ENCODE data around the gene ULK4. TPM values are rescaled to one million over a fixed set of nuclear protein-coding genes. Genes with fewer than 3 reads are reported as not detected.

Gene ULK4
- total RNA-seq, 1 experiment from 2014 or later = 6.3 TPM

DNA sequence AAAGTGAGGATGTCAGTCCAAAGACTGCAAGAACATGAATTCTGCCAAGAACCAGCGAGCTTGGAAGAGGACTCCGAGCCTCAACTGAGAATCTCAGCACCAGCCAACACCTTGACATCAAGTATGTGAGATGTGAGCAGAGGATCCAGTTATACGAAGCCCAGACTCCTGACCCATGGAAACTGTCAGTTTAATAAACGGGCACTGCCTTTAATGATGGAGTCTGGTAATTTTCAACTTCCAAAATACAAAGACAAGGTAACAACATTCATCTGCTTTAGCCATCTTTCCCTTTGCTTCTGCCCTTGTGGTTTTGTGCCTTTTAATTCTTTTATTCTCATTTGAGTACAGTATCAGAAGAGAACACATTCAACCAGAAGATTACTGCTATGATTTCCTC, 211.9 kb downstream of the ULK4 start:
- Histone ChIP-seq H3K4me2 (ENCODE audit: low read length) (no peak overlapping the region), H2AFZ (ENCODE audit: low read depth, low read length, poor library complexity, severe bottlenecking) (no peak overlapping the region), H3K27ac (ENCODE audit: low read depth, low read length) (no peak overlapping the region), H3K9me2 (ENCODE audit: insufficient read depth) (no peaks in the 10 kb centered on the region), H3K4me3 (replicated peaks in 1 of 2; ENCODE audit: low read depth in 1 of 2, low read length in 2 of 2) (no peak overlapping the region), H3K4me1 (ENCODE audit: control insufficient read depth in 1 of 2, insufficient read depth in 2 of 2, low read length in 2 of 2) (no peaks in the 10 kb centered on the region), H3K27me3 (ENCODE audit: insufficient read depth, low read length) (no peaks in the 10 kb centered on the region), H3K9ac (ENCODE audit: low read length) (no peak overlapping the region), H3K9me3 (ENCODE audit: control insufficient read depth in 1 of 2, insufficient read depth in 1 of 2, low read depth in 1 of 2, low read length in 2 of 2) (no peaks in the 10 kb centered on the region), H3K36me3 (ENCODE audit: control insufficient read depth in 1 of 2, insufficient read depth in 2 of 2, low read length in 2 of 2) (no peaks in the 10 kb centered on the region), H4K20me1 (ENCODE audit: insufficient read depth) (no peaks in the 10 kb centered on the region), H3K79me2 (ENCODE audit: insufficient read depth, low read length) (no peaks in the 10 kb centered on the region)
- intact Hi-C loops (cut with micrococcal nuclease) = no loop called here
- ChIA-PET POLR2A (no interaction called here), RAD21 (ENCODE audit: low non-redundant PET in 1 of 2, low total read pairs in 2 of 2, uncharacterized antibody in 2 of 2, unreplicated experiment in 2 of 2) (no interaction called here), CTCF (no interaction called here)
- DNase-seq (ENCODE audit: low read depth, low spot score) (no peak), ATAC-seq (no peak)
- no TSS peak for BruUV-seq (replicated peaks)
- TF ChIP-seq YY1 (IDR thresholded peaks at IDR 0.05; ENCODE audit: extremely low read depth, insufficient replicate concordance, low read depth, low read length) (no peak), FOSL1 (IDR thresholded peaks at IDR 0.05; ENCODE audit: low read depth) (no peak), CEBPB (IDR thresholded peaks at IDR 0.05; ENCODE audit: low read depth) (no peak), SIN3A (IDR thresholded peaks at IDR 0.05; ENCODE audit: low read depth) (no peak), RAD21 (IDR thresholded peaks at IDR 0.05; ENCODE audit: low read depth) (no peak), TCF7L2 (IDR thresholded peaks at IDR 0.05; ENCODE audit: borderline replicate concordance, extremely low read depth, insufficient read depth, insufficient read length) (no peak), JUND (IDR thresholded peaks at IDR 0.05) (no peak), SP1 (IDR thresholded peaks at IDR 0.05; ENCODE audit: low read depth) (no peak), EZH2phosphoT487 (IDR thresholded peaks at IDR 0.05; ENCODE audit: borderline replicate concordance) (no peak)
- TF ChIP-seq, protein P1, sequence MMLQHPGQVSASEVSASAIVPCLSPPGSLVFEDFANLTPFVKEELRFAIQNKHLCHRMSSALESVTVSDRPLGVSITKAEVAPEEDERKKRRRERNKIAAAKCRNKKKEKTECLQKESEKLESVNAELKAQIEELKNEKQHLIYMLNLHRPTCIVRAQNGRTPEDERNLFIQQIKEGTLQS (IDR thresholded peaks at IDR 0.05) = no peak

DNA sequence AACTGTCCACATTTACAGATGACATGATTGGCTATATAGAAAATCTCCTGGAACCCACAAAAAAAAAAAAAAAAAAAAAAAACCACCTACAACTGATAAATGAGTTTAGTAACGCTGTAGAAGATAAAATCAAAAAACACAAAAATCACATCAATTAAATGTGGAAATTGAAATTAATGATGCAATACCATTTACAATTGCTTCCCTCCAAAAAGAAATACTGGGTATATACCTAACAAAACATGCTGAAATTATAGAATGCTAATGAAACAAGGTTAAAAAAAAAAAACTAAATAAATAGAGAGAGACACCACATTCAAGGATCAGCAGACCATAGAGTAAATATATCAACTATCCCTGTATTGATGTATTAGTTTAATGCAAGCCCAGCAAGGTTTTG, 215.7 kb downstream of the ULK4 start:
- Histone ChIP-seq H3K27ac (ENCODE audit: low read depth, low read length) (no peak overlapping the region), H3K79me2 (ENCODE audit: insufficient read depth, low read length) (no peaks in the 10 kb centered on the region), H3K9ac (ENCODE audit: low read length) (no peak overlapping the region), H3K9me3 (ENCODE audit: control insufficient read depth in 1 of 2, insufficient read depth in 1 of 2, low read depth in 1 of 2, low read length in 2 of 2) (no peaks in the 10 kb centered on the region), H3K27me3 (ENCODE audit: insufficient read depth, low read length) (no peaks in the 10 kb centered on the region), H3K4me2 (ENCODE audit: low read length) (no peak overlapping the region), H3K36me3 (ENCODE audit: control insufficient read depth in 1 of 2, insufficient read depth in 2 of 2, low read length in 2 of 2) (no peaks in the 10 kb centered on the region), H2AFZ (ENCODE audit: low read depth, low read length, poor library complexity, severe bottlenecking) (no peak overlapping the region), H3K4me3 (replicated peaks in 1 of 2; ENCODE audit: low read depth in 1 of 2, low read length in 2 of 2) (no peak overlapping the region), H4K20me1 (ENCODE audit: insufficient read depth) (no peaks in the 10 kb centered on the region), H3K4me1 (ENCODE audit: control insufficient read depth in 1 of 2, insufficient read depth in 2 of 2, low read length in 2 of 2) (no peaks in the 10 kb centered on the region), H3K9me2 (ENCODE audit: insufficient read depth) (no peaks in the 10 kb centered on the region)
- intact Hi-C loops (cut with micrococcal nuclease) = no loop called here
- DNase-seq (ENCODE audit: low read depth, low spot score) (no peak), ATAC-seq (no peak)
- no TSS peak for BruUV-seq (replicated peaks)
- CTCF ChIA-PET = no interaction called here
- RAD21 ChIA-PET (ENCODE audit: low non-redundant PET in 1 of 2, low total read pairs in 2 of 2, uncharacterized antibody in 2 of 2, unreplicated experiment in 2 of 2) = no interaction called here
- POLR2A ChIA-PET = no interaction called here
- TF ChIP-seq, protein P2, sequence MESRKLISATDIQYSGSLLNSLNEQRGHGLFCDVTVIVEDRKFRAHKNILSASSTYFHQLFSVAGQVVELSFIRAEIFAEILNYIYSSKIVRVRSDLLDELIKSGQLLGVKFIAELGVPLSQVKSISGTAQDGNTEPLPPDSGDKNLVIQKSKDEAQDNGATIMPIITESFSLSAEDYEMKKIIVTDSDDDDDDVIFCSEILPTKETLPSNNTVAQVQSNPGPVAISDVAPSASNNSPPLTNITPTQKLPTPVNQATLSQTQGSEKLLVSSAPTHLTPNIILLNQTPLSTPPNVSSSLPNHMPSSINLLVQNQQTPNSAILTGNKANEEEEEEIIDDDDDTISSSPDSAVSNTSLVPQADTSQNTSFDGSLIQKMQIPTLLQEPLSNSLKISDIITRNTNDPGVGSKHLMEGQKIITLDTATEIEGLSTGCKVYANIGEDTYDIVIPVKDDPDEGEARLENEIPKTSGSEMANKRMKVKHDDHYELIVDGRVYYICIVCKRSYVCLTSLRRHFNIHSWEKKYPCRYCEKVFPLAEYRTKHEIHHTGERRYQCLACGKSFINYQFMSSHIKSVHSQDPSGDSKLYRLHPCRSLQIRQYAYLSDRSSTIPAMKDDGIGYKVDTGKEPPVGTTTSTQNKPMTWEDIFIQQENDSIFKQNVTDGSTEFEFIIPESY (IDR thresholded peaks at IDR 0.05; ENCODE audit: extremely low read depth, insufficient replicate concordance, low read length) = no peak
- TF ChIP-seq, protein P3, sequence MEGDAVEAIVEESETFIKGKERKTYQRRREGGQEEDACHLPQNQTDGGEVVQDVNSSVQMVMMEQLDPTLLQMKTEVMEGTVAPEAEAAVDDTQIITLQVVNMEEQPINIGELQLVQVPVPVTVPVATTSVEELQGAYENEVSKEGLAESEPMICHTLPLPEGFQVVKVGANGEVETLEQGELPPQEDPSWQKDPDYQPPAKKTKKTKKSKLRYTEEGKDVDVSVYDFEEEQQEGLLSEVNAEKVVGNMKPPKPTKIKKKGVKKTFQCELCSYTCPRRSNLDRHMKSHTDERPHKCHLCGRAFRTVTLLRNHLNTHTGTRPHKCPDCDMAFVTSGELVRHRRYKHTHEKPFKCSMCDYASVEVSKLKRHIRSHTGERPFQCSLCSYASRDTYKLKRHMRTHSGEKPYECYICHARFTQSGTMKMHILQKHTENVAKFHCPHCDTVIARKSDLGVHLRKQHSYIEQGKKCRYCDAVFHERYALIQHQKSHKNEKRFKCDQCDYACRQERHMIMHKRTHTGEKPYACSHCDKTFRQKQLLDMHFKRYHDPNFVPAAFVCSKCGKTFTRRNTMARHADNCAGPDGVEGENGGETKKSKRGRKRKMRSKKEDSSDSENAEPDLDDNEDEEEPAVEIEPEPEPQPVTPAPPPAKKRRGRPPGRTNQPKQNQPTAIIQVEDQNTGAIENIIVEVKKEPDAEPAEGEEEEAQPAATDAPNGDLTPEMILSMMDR (IDR thresholded peaks at IDR 0.05 in 2 of 3, conservative IDR thresholded peaks at IDR 0.05 in 1 of 3; ENCODE audit: borderline replicate concordance in 1 of 3, insufficient read depth in 1 of 3, low read depth in 2 of 3, low read length in 2 of 3) = no peak
- TF ChIP-seq ELF1 (IDR thresholded peaks at IDR 0.05; ENCODE audit: borderline replicate concordance, low read depth) = no peak
- no peak for TF ChIP-seq FOSL1 (IDR thresholded peaks at IDR 0.05; ENCODE audit: low read depth)
- no peak for TF ChIP-seq POLR2A (IDR thresholded peaks at IDR 0.05; ENCODE audit: borderline replicate concordance, extremely low read depth, insufficient read depth, insufficient read length)
- no peak for TF ChIP-seq EGR1 (IDR thresholded peaks at IDR 0.05; ENCODE audit: low read depth)
- TF ChIP-seq CBX3 (IDR thresholded peaks at IDR 0.05; ENCODE audit: low read depth) = no peak
- TF ChIP-seq SRF (IDR thresholded peaks at IDR 0.05; ENCODE audit: low read depth) = no peak
- TF ChIP-seq POLR2AphosphoS5 (IDR thresholded peaks at IDR 0.05; ENCODE audit: low read depth, low read length) = no peak
- TF ChIP-seq JUND (IDR thresholded peaks at IDR 0.05) = no peak
- TF ChIP-seq, protein P4, sequence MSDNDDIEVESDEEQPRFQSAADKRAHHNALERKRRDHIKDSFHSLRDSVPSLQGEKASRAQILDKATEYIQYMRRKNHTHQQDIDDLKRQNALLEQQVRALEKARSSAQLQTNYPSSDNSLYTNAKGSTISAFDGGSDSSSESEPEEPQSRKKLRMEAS (IDR thresholded peaks at IDR 0.05) = no peak
- TF ChIP-seq EZH2 (IDR thresholded peaks at IDR 0.05) = no peak
- no peak for TF ChIP-seq YY1 (IDR thresholded peaks at IDR 0.05; ENCODE audit: extremely low read depth, insufficient replicate concordance, low read depth, low read length)
